Common myeloid progenitor, CD34-positive (primary cell): ENCODE measurements around the gene PRCC.

Experiments used
- CTCF ChIA-PET: fragments of 350-600 bp; sonication (Branson Sonifier 250); formaldehyde crosslinking; loops from one replicate; lab custom pipeline; 2021; ENCODE audit warnings: antibody characterized with exemption; lab: Charles Lee
- POLR2A ChIA-PET: fragments of 350-600 bp; sonication (Branson Sonifier 250); formaldehyde crosslinking; loops from one replicate; lab custom pipeline; 2021; ENCODE audit warnings: antibody characterized with exemption; lab: Charles Lee
- DNase-seq, 3 donors: peaks; one replicate each; pipeline versions ENCODE4 v3.0.0 to v3.0.0-alpha.2; 2013
- H3K27ac ChIP-seq, 2 experiments: 1 replicate in 1 of 2; 2 replicates in 1 of 2; pipeline ENCODE4 v1.7.0; 2013; ENCODE audit warnings: inconsistent platforms in 2 of 2, low read length in 2 of 2, mild to moderate bottlenecking in 2 of 2, low read depth in 1 of 2, moderate library complexity in 1 of 2; ENCODE audit not compliant: severe bottlenecking in 2 of 2, insufficient read depth in 1 of 2, poor library complexity in 1 of 2
- H3K27me3 ChIP-seq, 5 experiments: replicated peaks in 2 of 5; 1 replicate in 3 of 5; 2 replicates in 2 of 5; pipeline versions ENCODE4 v1.6.1 to v1.7.0; 2013; ENCODE audit warnings: low read length in 4 of 5, mild to moderate bottlenecking in 2 of 5, moderate library complexity in 2 of 5, inconsistent platforms in 1 of 5; ENCODE audit not compliant: insufficient read depth in 5 of 5, control insufficient read depth in 4 of 5
- H3K36me3 ChIP-seq, 4 experiments: 1 replicate in 2 of 4; 2 replicates in 2 of 4; pipeline versions ENCODE4 v1.6.1 to v1.7.0; 2013; ENCODE audit warnings: low read length in 3 of 4, control low read depth in 1 of 4, mild to moderate bottlenecking in 1 of 4; ENCODE audit not compliant: control insufficient read depth in 4 of 4, insufficient read depth in 4 of 4
- H3K4me1 ChIP-seq, 4 experiments: 1 replicate in 3 of 4; 2 replicates in 1 of 4; pipeline versions ENCODE4 v1.6.1 to v1.7.1; 2013; ENCODE audit warnings: low read length in 3 of 4, mild to moderate bottlenecking in 3 of 4, control low read depth in 1 of 4, inconsistent platforms in 1 of 4, moderate library complexity in 1 of 4; ENCODE audit not compliant: control insufficient read depth in 4 of 4, insufficient read depth in 4 of 4; ENCODE audit errors: control extremely low read depth in 1 of 4
- H3K4me3 ChIP-seq, 7 experiments: 1 replicate in 4 of 7; 2 replicates in 3 of 7; pipeline versions ENCODE4 v1.5.1 to v1.7.0; 2013; ENCODE audit warnings: mild to moderate bottlenecking in 7 of 7, low read length in 6 of 7, moderate library complexity in 6 of 7, inconsistent platforms in 2 of 7, low read depth in 2 of 7, control low read depth in 1 of 7; ENCODE audit not compliant: insufficient read depth in 4 of 7, control insufficient read depth in 1 of 7; ENCODE audit errors: extremely low read depth in 1 of 7
- H3K9me3 ChIP-seq, 5 experiments: 1 replicate in 4 of 5; 2 replicates in 1 of 5; pipeline versions ENCODE4 v1.6.1 to v1.7.1; 2013; ENCODE audit warnings: low read length in 4 of 5, mild to moderate bottlenecking in 2 of 5, inconsistent platforms in 1 of 5, low read depth in 1 of 5, moderate library complexity in 1 of 5; ENCODE audit not compliant: control insufficient read depth in 4 of 5, insufficient read depth in 2 of 5; ENCODE audit errors: control extremely low read depth in 1 of 5
- WGBS: methylation state at CpG from one replicate; pipeline ENCODE4 v1.1.5; 2013; ENCODE audit not compliant: insufficient coverage; 5-methylcytosine and 5-hydroxymethylcytosine counted together

Gene PRCC

GRCh38 chr1:156832434-156832833 is 65.1 kb downstream of the PRCC start:
- peaks cover 0 to 2% (median 0%) of the 10 kb centered on the region in 4 experiments for H3K4me1 ChIP-seq
- WGBS: 88% methylated on average over 4 of the region's 5 CpGs
- peaks cover 0 to 20% (median 0%) of the 10 kb centered on the region in 5 experiments for H3K27me3 ChIP-seq
- H3K36me3 ChIP-seq: no peaks in the 10 kb centered on the region
- H3K4me3 ChIP-seq: no peak overlapping the region
- ChIA-PET CTCF (interaction anchor here (0.7 to 3.3 kb wide), 6 partner anchors 10 to 36 kb away, joined by 3 to 9 read pairs (median 3); no protein-coding TSS in a partner anchor), POLR2A (no interaction called here)
- H3K9me3 ChIP-seq: no peaks in the 10 kb centered on the region
- no peak overlapping the region for H3K27ac ChIP-seq
- no peak for DNase-seq

DNA sequence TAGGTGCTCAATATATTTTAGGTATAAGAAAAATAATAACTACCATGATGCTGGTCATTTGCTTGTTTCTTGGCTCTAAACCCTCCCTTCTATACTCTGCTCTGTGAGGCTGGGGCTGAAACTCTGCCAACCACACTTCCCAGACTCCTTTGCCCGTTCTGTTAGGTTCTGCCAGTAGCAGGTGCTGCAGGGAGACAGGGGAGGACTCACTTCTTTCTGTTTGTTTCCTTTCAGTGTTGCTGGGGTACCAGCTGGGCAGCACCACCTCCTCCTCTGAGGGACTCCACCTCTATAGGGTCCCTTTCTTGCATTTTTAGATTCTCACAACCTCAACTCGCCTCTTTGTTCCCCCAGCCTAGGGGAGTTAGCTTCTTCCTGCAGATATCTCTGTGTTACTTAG is 66.3 kb downstream of the PRCC start:
- 13% methylated on average over 1 of the region's 2 CpGs for WGBS
- no peaks in the 10 kb centered on the region for H3K36me3 ChIP-seq
- CTCF ChIA-PET: interaction anchor here (0.8 to 3.3 kb wide), 8 partner anchors 11 to 56 kb away, joined by 3 to 9 read pairs (median 5); partner anchors contain the start of gene NTRK1
- H3K4me3 ChIP-seq: no peak overlapping the region
- peaks cover 0 to 2% (median 0%) of the 10 kb centered on the region in 4 experiments for H3K4me1 ChIP-seq
- H3K9me3 ChIP-seq: no peaks in the 10 kb centered on the region
- POLR2A ChIA-PET: no interaction called here
- no peak overlapping the region for H3K27ac ChIP-seq
- H3K27me3 ChIP-seq: peaks cover 0 to 22% (median 4%) of the 10 kb centered on the region in 5 experiments
- peak in 2 of 3 donors; percentile 58 to 71 for DNase-seq

GRCh38 chr1:156834322-156834721 is 67.0 kb downstream of the PRCC start:
- H3K27ac ChIP-seq: no peak overlapping the region
- ChIA-PET POLR2A (no interaction called here), CTCF (interaction anchor here (0.6 to 3.3 kb wide), 10 partner anchors 12 to 85 kb away, joined by 3 to 9 read pairs (median 4); partner anchors contain the start of gene NTRK1)
- H3K27me3 ChIP-seq: peaks cover 0 to 23% (median 4%) of the 10 kb centered on the region in 5 experiments
- H3K4me3 ChIP-seq: no peak overlapping the region
- no peak for DNase-seq
- peaks cover 0 to 2% (median 0%) of the 10 kb centered on the region in 4 experiments for H3K4me1 ChIP-seq
- 88% methylated on average over 1 of the region's 3 CpGs for WGBS
- no peaks in the 10 kb centered on the region for H3K9me3 ChIP-seq
- no peaks in the 10 kb centered on the region for H3K36me3 ChIP-seq

GRCh38 chr1:156836041-156836654 is 68.8 kb downstream of the PRCC start:
- no peak overlapping the region for H3K4me3 ChIP-seq
- ChIA-PET POLR2A (no interaction called here), CTCF (interaction anchor here (1.1 to 7.3 kb wide), 8 partner anchors 13 to 110 kb away, joined by 4 to 119 read pairs (median 12); partner anchors contain the start of genes INSRR, NTRK1 and PEAR1)
- 83% methylated on average over 4 of the region's 5 CpGs for WGBS
- H3K27me3 ChIP-seq: peaks cover 0 to 24% (median 14%) of the 10 kb centered on the region in 5 experiments
- H3K9me3 ChIP-seq: no peaks in the 10 kb centered on the region
- peaks cover 0 to 2% (median 0%) of the 10 kb centered on the region in 4 experiments for H3K4me1 ChIP-seq
- DNase-seq: no peak
- H3K27ac ChIP-seq: no peak overlapping the region
- no peaks in the 10 kb centered on the region for H3K36me3 ChIP-seq

GRCh38 chr1:156836892-156837291 is 69.6 kb downstream of the PRCC start:
- CTCF ChIA-PET: interaction anchor here (1.0 to 7.3 kb wide), 14 partner anchors 10 to 111 kb away, joined by 3 to 119 read pairs (median 5); partner anchors contain the start of genes INSRR, NTRK1, PEAR1 and SH2D2A
- no peaks in the 10 kb centered on the region for H3K9me3 ChIP-seq
- peaks cover 0 to 2% (median 0%) of the 10 kb centered on the region in 4 experiments for H3K4me1 ChIP-seq
- POLR2A ChIA-PET: no interaction called here
- no peaks in the 10 kb centered on the region for H3K36me3 ChIP-seq
- 100% methylated on average over 4 of the region's 4 CpGs for WGBS
- H3K4me3 ChIP-seq: no peak overlapping the region
- DNase-seq: no peak
- H3K27me3 ChIP-seq: peaks cover 0 to 22% (median 21%) of the 10 kb centered on the region in 5 experiments
- no peak overlapping the region for H3K27ac ChIP-seq

DNA sequence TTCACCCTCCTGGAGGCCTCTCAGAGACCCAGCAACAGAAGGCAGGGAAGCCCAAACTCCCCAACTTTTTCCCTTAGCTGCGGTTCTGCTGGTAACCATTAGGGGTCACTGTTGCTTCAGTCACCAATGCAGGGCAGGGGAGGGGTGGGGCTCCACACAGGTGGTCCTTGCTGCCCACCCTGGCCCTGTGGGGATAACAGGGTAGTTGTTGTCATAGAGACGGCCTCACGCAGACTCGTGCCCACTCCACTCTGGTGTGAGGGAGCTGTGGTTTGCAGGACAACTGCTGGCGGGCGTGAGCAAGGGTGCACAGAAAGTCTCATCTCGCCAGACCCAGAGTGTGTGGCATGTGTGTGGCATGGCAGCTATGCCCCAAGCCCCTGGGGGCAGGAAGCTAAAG is 71.6 kb downstream of the PRCC start:
- ChIA-PET CTCF (interaction anchor here (0.8 to 7.3 kb wide), 29 partner anchors 10 to 181 kb away, joined by 3 to 119 read pairs (median 5); partner anchors contain the start of genes INSRR, LRRC71, NTRK1 and PEAR1), POLR2A (interaction anchor here (0.7 to 1.4 kb wide), 2 partner anchors 16 to 58 kb away, joined by 3 read pairs; no protein-coding TSS in a partner anchor)

More for the DNA sequence above, 71.6 kb downstream of the PRCC start:
- 42% methylated on average over 7 of the region's 7 CpGs for WGBS
- Histone ChIP-seq H3K4me3 (no peak overlapping the region), H3K4me1 (no peaks in the 10 kb centered on the region), H3K9me3 (no peaks in the 10 kb centered on the region), H3K36me3 (no peaks in the 10 kb centered on the region), H3K27ac (no peak overlapping the region), H3K27me3 (peaks cover 0 to 41% (median 26%) of the 10 kb centered on the region in 5 experiments)
- DNase-seq: peak in 2 of 3 donors; percentile 59 to 68
